HT-29 (cell line): ENCODE data around the gene ALDH16A1. TPM values are rescaled to one million over a fixed set of nuclear protein-coding genes. Genes with fewer than 3 reads are reported as not detected.
"Not testable (repeated sequence)": the region's sequence is repeated elsewhere in the genome, so short reads cannot be mapped to it uniquely, and the experiment has no call there.

ENCODE experiments used
- DNase-seq: peaks from one replicate; pipeline ENCODE4 v3.0.0-alpha.2; 2015; ENCODE audit warnings: low spot score
- total RNA-seq: library from RNA; depleted of rRNA; stranded (reverse); fragments of >200 nt; shearing (Covaris generic); gene quantifications from 2 replicates; pipeline ENCODE4 v1.2.3, GENCODE V29; 2014

Gene ALDH16A1
- total RNA-seq, 1 experiment from 2014 or later = 224 TPM

DNA sequence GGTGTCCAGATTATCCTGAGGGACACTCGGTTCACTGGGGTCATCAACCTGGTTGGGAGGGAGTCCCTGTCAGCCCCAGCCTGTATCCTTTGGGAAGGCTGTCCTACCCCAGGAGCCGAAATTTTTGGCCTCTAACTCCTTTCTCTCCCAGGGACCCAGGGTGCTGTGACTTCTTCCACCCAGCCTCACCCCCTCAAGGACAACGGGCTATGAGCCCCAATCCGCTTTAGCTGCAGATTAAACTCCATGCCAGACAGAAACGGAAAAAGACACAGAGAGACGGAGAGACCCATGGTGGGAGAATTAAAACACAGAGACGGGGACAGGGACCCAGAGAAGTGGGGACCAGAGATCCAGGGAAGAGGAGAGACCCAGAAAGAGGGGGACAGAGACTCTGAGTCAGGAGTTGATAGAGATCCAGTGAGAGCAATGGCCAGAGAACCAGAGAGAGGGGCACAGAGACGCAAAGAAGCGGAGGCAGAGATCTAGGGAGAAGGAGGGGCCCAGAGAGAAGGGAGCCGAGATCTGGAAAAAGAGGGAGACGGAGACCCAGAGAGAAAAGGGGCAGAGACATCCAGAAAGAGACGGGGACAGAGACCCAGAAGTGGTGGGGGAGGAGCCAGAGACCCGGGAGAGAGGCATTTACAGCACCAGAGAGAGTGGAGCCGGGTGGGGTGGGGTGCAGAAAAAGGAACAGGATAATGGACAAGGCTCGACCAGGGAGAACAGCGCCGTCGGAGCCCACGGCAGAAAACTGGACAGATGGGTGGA is 12.4 kb upstream of the ALDH16A1 start:
- no peak for DNase-seq

DNA sequence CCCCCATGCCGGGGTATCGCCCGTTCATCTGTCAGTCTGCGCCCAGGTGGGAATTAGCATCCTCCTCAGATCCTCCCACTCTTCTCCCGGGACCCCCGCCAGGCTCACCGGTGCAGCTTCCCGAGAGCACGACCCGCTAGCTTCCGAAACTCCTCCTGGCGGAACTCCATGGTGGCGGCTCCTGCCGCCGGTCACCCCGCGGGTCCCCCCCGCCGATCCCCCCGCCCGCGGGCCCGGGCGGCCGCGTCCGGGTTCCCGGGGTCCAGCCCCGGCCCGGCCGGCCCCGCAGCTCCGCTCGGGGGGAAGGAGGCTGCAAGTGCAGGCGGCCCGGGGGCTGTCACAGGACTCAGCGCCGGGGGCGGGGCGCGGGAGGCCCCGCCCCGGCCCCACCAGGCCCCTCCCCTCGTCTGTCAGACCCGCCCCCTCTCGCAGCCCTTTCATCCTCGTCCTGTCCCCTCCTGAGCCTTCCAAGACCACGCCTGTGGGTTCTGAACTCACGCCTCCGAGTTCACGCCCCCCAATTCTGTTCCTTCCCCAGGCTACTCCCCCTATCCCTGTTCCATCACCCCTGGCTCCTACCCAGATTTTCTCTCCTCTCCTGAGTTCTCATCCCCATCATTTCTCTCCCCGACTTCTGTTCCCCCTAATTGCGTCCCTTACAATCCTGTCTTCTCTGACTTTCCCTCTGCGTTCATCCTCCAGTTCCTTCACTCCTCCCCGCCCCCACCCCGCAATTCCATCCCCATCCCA is 11.6 kb upstream of the ALDH16A1 start, which contains the start of gene SLC17A7:
Gene SLC17A7, minus strand, starts transcription at position 318 of the 750 bp plus-strand sequence. Its CDS starts 148 bp downstream, at position 170.
- peak; percentile 52 for DNase-seq

DNA sequence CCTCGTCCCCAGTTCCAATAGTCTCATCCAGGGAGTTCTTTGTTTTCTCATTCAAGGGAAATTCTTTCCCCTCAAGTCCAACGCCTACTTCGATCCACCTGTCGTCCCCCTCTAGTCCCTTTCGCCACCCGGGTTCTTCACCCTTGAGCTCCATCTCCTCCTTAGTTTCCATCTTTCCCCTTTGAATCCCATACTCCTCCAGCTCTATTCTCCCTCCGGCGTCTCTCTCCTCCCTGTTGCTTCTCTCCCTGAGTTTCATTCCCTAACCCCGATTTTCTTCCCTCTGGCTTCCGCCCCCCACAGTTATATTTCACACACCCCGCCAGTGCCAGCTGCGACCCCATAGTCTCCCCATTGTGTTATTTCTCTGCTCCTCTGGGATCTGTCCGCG is 11.1 kb upstream of the ALDH16A1 start:
- no peak for DNase-seq

DNA sequence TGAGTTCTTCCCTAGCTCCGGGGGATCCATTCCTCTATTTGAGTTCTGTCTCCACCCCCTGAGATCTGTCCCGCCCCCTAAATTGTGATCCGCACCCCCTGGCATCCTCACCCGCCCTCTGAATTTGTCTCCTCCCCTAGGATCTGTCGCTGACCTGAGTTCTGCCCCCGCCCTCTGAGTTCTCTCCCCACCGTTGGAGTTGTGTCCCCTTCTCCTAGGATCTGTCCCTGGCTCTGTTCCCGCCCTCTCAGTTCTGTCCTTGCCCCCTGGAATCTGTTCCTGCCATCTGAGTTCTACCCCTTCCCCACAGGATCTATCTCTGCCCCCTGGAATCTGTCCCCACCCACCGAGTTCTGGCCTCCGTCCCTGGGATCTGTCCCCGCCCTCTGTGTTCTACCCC is 10.7 kb upstream of the ALDH16A1 start:
- no peak for DNase-seq

DNA sequence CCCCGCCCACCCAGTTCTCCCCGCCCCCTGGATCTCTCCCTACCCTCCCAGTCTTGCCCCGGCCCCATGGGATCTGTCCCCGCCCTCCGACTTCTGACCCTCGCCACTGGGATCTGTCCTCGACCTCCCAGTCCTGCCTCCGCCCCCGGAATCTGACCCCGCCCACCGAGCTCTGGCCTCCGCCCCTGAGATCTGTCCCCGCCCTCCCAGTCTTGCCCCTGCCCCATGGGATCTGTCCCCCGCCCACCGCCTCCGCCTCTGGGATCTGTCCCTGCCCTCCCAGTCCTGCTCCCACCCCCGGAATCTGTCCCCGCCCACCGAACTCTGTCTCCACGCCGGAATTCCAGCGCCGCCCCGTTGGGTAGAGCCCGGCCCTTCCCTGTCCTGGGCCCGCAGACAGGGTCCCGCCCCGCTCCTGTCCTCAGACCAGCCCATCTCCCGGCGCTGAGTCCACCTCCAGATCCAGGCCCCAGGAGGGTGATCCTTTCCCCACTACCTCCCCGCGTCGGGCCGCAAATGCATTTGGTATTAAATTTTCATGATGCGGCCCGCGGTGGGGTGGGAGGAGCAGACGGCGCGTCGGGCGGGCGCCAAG is 10.2 kb upstream of the ALDH16A1 start:
- peak; percentile 99 for DNase-seq

DNA sequence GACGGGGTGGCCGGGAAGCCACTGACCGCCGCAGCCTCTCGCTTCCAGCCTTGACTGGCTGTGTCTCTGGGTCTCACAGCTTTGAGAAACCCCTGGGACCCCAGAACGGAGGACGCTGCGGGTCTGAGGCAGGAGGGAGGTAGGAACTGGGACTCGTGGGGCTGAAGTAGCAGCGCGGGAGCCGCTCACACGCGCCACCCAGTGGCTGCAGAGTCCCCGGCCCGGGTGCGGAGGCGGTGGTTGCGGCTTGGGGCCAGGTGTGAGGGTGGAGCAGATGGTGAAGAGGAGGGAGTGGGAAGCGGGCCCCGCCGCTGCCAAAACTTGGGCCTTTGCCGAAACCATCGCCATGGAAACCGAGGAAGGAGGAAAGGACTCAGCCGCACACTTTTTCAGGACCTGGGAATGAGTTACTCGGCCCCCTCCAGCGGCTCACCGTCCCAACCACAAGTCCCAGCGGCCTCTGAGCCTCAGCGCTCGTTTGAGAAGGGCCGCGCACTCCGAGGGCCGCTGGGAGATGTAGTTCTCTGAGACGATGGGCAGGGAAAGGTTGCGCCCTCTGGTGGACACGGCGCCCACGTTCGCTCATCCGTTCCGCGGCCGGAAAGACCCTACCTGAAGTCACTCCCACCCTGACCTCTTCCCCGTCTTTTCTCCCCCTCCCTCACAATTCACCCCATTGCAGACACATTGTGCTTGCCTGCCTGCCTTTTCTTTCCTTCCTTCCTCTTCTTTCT is 9.5 kb upstream of the ALDH16A1 start:
- peak; percentile 99 for DNase-seq

DNA sequence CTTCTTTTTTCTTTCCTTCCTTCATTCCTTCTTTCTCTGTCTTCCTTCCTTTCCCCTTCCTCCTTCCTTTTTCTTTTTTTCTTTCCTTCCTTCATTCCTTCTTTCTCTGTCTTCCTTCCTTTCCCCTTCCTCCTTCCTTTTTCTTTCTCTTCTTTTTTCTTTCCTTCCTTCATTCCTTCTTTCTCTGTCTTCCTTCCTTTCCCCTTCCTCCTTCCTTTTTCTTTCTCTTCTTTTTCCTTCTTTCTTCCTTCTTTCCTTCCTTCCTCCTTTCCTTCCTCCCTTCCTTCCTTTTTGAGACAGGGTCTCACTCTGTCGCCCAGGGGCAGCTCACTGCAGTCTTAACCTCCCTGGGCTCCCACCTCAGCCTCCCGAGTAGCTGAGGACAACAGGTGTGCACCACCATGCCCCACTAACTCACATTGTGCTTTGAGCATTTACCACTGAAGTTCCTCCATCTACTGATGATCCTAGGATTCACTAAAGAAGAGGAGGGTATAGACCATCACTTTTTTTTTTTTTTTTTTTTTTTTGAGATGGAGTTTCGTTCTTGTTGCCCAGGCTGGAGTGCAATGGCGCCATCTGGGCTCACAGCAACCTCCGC is 8.8 kb upstream of the ALDH16A1 start:
- not testable (repeated sequence) for DNase-seq

DNA sequence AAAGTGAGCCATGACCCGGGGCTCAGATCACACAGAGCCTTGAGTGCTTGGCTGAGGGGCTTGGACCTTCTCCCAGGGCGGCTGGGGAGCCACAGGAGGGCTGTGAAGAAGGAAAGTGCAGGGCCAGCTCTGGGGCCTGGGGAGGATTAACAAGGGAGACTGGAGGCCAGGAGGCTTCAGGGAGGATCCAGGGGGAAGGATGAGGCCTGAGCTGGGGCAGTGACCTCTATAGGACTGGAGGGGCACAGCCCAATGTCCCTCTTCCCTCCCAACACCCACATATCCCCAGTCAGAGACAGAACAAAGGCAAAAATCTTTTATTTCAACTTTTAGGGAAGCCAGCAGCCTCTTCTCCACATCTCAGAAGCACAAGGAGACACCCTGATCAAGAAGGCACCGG is 7.0 kb upstream of the ALDH16A1 start:
- DNase-seq = no peak

DNA sequence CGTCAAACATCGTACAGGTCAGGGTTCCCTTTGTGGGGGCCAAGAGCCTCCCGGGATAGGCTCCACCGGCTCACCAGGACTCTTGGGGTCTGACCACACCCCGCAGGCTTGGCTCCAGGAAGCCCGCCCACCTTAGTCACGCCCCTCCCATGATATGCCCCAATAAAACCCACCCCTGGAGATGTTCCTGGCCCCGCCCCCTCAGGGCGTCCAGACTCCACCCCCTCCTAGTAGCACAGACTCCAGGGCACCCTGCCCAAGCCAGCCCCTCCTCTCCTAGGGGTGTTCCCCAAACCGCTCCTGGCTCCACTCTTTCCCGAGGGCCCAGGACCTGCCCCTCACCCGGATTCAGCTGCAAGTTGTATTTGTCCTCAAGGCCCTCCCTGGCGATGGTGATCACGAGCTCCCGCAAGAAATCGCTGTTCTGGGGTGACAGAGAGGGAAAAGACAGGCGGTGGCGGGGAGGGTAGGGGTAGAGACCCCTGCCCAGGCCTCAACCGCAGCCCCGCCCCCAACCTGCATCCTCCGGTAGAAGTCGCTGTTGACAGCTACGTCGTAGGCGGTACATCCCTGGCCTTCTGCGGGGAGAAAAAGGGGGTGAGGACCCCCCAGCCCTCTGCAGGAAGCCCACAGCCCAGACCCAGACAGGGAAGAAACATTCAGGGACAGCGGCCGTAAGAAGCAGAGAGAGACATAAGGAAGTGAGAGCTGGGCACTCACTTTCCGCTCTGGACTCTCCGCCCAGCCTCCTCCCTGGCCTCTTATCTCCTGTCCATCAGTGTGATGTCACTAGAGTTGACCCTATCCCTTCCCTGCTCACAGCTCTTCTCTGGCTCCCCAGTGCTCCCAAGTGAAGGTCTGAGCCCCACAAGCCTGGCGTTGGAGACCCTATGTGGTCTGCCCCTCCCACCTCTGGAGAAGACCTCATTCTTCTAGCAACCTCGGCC is 5.3 kb upstream of the ALDH16A1 start:
- no peak for DNase-seq

DNA sequence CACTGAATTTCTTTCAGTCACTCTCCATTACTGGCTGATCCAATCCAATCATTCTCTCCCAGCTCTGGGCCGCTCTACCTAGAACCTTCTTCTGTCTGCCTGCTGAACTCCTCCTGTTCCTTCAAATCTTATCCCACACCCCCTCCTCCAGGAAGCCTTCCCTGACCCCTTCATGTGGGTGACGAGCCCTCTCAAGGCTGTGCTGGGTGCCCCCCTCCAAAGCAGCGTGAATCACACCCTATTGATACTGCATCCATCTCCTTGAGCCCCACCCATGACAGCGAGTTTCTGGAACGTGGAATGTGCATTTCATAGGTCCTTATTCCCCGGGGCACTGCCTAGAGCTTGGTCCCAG is 4.6 kb upstream of the ALDH16A1 start:
- no peak for DNase-seq

DNA sequence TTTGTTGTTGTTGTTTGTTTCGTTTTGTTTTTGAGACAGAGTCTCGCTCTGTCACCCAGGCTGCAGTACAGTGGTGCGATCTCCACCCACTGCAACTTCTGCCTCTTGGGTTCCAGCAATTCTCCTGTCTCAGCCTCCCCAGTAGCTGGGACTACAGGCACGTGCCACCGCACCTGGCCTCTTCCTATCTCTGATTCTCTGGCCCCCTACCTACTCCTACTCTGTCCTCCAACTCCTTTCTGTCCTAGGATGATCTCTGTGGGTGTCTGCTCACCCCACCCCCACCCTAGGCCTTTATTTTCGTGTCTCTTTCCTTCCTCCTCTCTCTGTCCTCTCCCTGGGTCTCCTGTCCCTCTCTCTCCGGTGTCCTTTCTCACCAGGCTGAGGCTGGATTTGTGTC is 2.6 kb upstream of the ALDH16A1 start:
- no peak for DNase-seq

DNA sequence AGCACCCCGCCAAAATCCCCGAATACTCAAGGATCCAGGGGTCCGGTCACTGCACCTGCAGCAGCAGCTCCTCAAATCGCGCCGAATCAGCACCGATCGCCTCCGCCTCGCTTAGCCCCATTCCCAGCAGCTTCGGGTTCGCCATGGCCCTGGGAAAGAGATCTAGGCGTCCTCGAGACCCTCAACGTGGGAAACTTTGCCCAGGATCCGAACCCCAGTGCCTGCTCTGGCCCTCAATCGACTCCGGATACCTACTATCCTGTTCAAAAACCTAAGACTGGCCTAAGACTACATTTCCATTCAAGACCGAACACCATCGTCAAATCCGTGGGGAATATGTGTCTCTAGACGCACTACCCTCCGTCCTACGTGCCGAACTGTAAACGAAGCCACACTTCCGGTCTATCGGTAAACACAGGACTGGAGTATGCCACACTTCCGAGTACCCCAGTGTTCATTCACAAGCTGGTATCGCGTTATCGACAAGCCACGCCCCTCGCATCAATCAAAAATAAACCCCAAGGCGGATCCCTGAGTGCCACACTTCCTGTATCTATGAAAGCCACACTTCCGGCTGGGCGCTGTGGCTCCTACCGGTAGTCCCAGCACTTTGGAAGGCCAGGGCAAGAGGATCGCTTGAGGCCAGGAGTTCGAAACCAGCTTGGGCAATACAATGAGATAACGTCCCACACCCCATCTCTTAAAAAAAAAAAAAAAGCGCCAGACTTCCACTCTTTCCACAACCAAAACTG is 1.4 kb upstream of the ALDH16A1 start, which contains the start of gene PIH1D1:
Gene PIH1D1, minus strand, starts transcription at position 385 of the 752 bp plus-strand sequence. Its CDS starts 240 bp downstream, at position 145.
- DNase-seq = peak; percentile 100

DNA sequence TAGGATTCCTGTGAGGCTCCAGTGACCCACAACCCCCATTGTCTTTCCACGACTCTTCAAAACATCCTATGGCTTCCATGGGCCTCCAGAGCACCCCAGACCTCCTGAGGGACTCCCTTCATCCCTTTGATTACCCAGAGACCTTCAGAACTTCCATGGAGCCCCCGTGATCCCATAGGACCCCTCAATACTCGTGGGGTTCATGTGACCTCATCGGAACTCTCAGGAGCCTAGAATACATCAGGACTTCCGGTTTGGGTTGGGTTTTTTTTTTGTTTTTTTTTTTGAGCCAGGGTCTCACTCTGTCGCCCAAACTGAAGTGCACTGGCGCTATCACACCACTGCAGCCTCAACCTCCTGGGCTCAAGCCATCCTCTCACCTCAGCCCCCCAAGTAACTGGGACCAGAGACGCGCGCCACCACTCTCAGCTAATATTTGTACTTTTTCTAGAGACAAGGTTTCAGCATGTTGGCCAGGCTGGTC is 774 bp downstream of the ALDH16A1 start:
- DNase-seq = no peak

DNA sequence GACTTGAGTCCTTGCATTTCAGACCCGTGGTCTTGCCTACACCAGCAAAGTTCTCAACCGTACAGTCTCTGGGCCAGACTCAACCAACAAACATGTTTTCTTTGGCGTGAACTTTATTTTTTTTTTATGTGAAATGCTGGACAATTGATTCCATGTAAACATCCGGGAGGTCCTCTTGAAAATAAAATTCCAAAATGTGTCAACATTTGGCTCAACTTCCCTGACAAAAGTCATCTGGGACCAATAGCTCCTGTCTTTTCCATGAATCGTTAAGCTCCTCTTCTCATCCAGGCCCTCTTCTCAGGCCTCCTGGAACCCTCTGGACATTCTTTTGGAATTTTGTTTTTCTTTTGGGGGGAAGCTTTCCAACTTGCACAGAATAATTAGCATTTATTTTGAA is 2.7 kb downstream of the ALDH16A1 start:
- DNase-seq = no peak

DNA sequence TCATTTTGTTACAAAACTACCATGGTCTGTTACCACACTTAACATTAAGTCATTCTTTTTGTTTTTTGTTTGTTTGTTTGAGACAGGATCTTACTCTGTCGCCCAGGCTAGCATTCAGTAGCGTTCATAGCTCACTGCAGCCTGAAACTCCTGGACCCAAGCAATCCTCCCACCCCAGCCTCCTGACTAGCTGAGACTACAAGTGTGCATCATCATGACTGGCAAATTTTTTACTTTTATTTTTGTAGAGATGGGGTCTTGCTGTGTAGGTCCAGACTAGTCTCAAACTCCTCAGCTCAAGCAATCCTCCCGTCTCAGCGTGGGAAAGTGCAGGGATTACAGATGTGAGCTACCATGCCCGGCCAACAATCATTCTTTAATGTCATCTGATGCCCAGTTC is 3.3 kb downstream of the ALDH16A1 start:
- DNase-seq = no peak

DNA sequence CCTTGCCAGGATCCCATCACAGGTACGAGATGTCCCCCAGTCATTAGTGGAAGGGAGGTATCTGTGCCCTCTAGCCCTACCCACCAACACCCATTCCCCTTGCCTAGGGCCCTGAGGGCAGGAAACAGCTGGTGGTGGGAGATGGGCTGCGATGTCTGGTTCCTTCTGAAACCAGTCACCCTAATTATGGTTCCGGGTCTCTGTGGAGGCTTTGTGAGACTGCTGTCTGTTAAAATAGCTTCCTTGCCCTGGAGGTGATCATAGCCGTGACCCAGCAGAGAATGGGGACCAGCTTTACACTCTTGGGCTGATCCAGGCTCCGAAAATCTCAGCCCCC is 5.5 kb downstream of the ALDH16A1 start:
- DNase-seq = no peak

DNA sequence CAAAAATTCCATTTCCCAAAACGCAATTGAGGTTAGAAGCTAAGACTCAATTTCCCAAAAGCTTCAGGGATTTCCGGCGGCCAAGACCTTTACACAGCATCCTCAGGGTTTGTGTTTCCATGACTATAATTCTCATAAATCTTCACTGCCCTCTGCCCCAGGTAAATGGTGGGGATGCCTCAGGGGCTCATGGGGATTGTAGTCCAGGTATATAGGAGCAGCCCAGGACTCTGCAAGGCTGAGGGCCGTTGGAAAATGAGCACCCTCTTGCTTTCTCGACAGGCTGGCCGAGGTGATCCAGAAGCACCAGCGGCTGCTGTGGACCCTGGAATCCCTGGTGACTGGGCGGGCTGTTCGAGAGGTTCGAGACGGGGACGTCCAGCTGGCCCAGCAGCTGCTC is 6.4 kb downstream of the ALDH16A1 start:
- DNase-seq = no peak

DNA sequence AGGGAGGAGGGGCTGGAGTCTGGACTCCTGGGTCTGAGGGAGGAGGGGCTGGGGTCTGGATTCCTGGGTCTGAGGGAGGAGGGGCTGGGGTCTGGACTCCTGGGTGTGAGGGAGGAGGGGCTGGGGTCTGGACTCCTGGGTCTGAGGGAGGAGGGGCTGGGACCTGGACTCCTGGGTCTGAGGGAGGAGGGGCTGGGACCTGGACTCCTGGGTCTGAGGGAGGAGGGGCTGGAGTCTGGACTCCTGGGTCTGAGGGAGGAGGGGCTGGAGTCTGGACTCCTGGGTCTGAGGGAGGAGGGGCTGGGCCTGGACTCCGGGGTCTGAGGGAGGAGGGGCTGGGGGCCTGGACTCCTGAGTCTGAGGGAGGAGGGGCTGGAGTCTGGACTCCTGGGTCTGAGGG is 8.1 kb downstream of the ALDH16A1 start:
- DNase-seq = not testable (repeated sequence)

DNA sequence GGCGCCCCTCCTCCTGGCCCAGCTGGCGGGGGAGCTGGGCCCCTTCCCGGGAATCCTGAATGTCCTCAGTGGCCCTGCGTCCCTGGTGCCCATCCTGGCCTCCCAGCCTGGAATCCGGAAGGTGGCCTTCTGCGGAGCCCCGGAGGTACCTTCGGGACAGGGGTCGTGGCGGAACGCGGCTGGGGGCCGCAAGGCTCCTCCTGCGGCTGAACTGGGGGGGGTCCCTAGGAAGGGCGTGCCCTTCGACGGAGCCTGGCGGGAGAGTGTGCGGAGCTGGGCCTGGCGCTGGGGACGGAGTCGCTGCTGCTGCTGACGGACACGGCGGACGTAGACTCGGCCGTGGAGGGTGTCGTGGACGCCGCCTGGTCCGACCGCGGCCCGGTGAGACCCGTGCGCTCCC is 8.6 kb downstream of the ALDH16A1 start:
- no peak for DNase-seq

DNA sequence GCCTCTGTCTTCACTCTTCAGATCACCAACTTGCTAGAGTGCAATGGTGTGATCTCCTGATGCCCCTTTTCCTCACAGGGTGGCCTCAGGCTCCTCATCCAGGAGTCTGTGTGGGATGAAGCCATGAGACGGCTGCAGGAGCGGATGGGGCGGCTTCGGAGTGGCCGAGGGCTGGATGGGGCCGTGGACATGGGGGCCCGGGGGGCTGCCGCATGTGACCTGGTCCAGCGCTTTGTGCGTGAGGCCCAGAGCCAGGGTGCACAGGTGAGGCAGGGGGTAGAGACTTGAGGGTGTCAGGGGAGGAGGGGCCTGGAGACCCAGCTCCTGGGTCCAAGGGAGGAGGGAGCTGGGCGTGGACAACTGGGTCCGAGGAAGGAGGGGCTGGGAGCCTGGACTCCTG is 9.5 kb downstream of the ALDH16A1 start:
- no peak for DNase-seq
